Spleen (tissue), 7 donors: ENCODE results near the gene INHA.

Experiments
- POLR2A ChIP-seq, 3 donors: fragments of 450-650 bp; IDR thresholded peaks; one replicate each; pipeline ENCODE4 v1.5.1; 2017; ENCODE audit warnings: antibody characterized with exemption in 3 of 3, mild to moderate bottlenecking in 1 of 3
- POLR2AphosphoS5 ChIP-seq, 3 donors: sonication (generic); formaldehyde crosslinking; IDR thresholded peaks; one replicate each; pipeline ENCODE4 v1.5.1; 2017; ENCODE audit warnings: antibody characterized with exemption in 3 of 3
- TF ChIP-seq, protein P1 (sequence below), 11 experiments: fragments of 200-600 bp in 7 of 11; fragments of 450-650 bp in 4 of 11; sonication (generic) in 4 of 11; IDR thresholded peaks in 8 of 11; conservative IDR thresholded peaks in 3 of 11; 1 replicate in 7 of 11; 2 replicates in 4 of 11; pipeline versions ENCODE4 v1.4.0 to v1.8.0; 2016 to 2021; ENCODE audit warnings: antibody characterized with exemption in 11 of 11, inconsistent platforms in 4 of 11, mild to moderate bottlenecking in 1 of 11
- donor health status: DM: no; HTN: no; CAD: no; lungs with moderate emphysema.
- donor health status: DM: no; HTN: no; CAD: no.
- donor health status: DM: no; HTN: no; CAD: no.

DNA sequence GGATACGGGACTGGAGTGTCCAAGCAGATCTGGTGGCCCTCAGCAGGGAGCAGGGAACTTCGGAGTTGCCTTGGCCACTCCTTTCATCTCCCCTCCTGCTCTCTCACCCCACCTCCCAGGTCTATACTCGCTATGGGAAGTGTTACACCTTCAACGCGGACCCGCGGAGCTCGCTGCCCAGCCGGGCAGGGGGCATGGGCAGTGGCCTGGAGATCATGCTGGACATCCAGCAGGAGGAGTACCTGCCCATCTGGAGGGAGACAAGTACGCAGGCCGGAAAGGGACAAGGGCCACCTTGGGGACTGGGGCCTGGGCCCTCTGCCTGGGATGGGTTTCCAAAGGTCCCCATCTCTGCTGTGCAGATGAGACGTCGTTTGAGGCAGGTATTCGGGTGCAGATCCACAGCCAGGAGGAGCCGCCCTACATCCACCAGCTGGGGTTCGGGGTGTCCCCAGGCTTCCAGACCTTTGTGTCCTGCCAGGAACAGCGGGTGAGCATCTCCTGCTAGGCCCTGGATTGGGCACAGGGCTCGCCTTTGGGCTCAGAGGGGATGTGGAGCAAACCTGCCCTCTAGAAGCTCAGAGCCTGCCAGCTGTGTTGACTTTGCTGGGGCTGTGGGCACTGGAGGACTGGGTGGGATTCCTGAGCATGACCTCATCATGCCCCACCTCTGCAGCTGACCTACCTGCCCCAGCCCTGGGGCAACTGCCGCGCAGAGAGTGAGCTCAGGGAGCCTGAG lies 40.3 kb upstream of the INHA start:
- TF ChIP-seq, protein P1, sequence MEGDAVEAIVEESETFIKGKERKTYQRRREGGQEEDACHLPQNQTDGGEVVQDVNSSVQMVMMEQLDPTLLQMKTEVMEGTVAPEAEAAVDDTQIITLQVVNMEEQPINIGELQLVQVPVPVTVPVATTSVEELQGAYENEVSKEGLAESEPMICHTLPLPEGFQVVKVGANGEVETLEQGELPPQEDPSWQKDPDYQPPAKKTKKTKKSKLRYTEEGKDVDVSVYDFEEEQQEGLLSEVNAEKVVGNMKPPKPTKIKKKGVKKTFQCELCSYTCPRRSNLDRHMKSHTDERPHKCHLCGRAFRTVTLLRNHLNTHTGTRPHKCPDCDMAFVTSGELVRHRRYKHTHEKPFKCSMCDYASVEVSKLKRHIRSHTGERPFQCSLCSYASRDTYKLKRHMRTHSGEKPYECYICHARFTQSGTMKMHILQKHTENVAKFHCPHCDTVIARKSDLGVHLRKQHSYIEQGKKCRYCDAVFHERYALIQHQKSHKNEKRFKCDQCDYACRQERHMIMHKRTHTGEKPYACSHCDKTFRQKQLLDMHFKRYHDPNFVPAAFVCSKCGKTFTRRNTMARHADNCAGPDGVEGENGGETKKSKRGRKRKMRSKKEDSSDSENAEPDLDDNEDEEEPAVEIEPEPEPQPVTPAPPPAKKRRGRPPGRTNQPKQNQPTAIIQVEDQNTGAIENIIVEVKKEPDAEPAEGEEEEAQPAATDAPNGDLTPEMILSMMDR (IDR thresholded peaks at IDR 0.05 in 8 of 11, conservative IDR thresholded peaks at IDR 0.05 in 3 of 11), result no peak
- no peak for TF ChIP-seq POLR2A (IDR thresholded peaks at IDR 0.05)
- no peak for TF ChIP-seq POLR2AphosphoS5 (IDR thresholded peaks at IDR 0.05)
